ENCODE measurements around the gene SEMA5A.

Gene SEMA5A

GRCh38 chr5:9395706-9396105, 150.2 kb downstream of the SEMA5A start:
- Mint-ChIP-seq H3K4me1 (ENCODE audit: low read depth in 2 of 2) (no peaks in the 10 kb centered on the region), H3K4me3 (no peak overlapping the region), H3K27ac (no peak overlapping the region), H3K9me3 (peaks cover 13 to 18% of the 10 kb centered on the region in 2 donors), H3K27me3 (no peaks in the 10 kb centered on the region), H3K36me3 (ENCODE audit: insufficient read depth) (no peaks in the 10 kb centered on the region)
- DNase-seq = no peak
- ATAC-seq (replicated peaks) = no peak

GRCh38 chr5:9394221-9394620, 151.7 kb downstream of the SEMA5A start:
- Mint-ChIP-seq H3K27ac (no peak overlapping the region), H3K36me3 (ENCODE audit: insufficient read depth) (no peaks in the 10 kb centered on the region), H3K9me3 (peaks cover 21% of the 10 kb centered on the region in 2 donors), H3K4me1 (ENCODE audit: low read depth in 2 of 2) (no peaks in the 10 kb centered on the region), H3K4me3 (no peak overlapping the region), H3K27me3 (no peaks in the 10 kb centered on the region)
- ATAC-seq (replicated peaks) = no peak
- no peak for DNase-seq

- DNase-seq (no peak), ATAC-seq (replicated peaks) (no peak)
- no peak overlapping the region for H3K4me3 Mint-ChIP-seq
- no peaks in the 10 kb centered on the region for H3K27me3 Mint-ChIP-seq
- no peaks in the 10 kb centered on the region for H3K36me3 Mint-ChIP-seq (ENCODE audit: insufficient read depth)
- no peak overlapping the region for H3K27ac Mint-ChIP-seq
- peaks cover 21 to 25% of the 10 kb centered on the region in 2 donors for H3K9me3 Mint-ChIP-seq
- no peaks in the 10 kb centered on the region for H3K4me1 Mint-ChIP-seq (ENCODE audit: low read depth in 2 of 2)
Measured at GRCh38 chr5:9392625-9393024, 153.2 kb downstream of the SEMA5A start.

GRCh38 chr5:9391080-9391479, 154.8 kb downstream of the SEMA5A start:
- no peak overlapping the region for H3K4me3 Mint-ChIP-seq
- H3K4me1 Mint-ChIP-seq (ENCODE audit: low read depth in 2 of 2) = no peaks in the 10 kb centered on the region
- H3K9me3 Mint-ChIP-seq = peaks cover 21 to 25% of the 10 kb centered on the region in 2 donors
- no peaks in the 10 kb centered on the region for H3K36me3 Mint-ChIP-seq (ENCODE audit: insufficient read depth)
- ATAC-seq (replicated peaks) = no peak
- no peak for DNase-seq
- no peak overlapping the region for H3K27ac Mint-ChIP-seq
- H3K27me3 Mint-ChIP-seq = no peaks in the 10 kb centered on the region

- no peak for DNase-seq
- Mint-ChIP-seq H3K4me1 (ENCODE audit: low read depth in 2 of 2) (no peaks in the 10 kb centered on the region), H3K4me3 (no peak overlapping the region), H3K27ac (no peak overlapping the region), H3K27me3 (no peaks in the 10 kb centered on the region), H3K9me3 (peaks cover 21 to 25% of the 10 kb centered on the region in 2 donors), H3K36me3 (ENCODE audit: insufficient read depth) (no peaks in the 10 kb centered on the region)
- no peak for ATAC-seq (replicated peaks)
Measured at GRCh38 chr5:9390113-9390512, 155.8 kb downstream of the SEMA5A start.

GRCh38 chr5:9388941-9389674, 156.8 kb downstream of the SEMA5A start:
- Mint-ChIP-seq H3K4me1 (ENCODE audit: low read depth in 2 of 2) (no peaks in the 10 kb centered on the region), H3K9me3 (peaks cover 21 to 25% of the 10 kb centered on the region in 2 donors), H3K27ac (no peak overlapping the region), H3K4me3 (no peak overlapping the region), H3K36me3 (ENCODE audit: insufficient read depth) (no peaks in the 10 kb centered on the region), H3K27me3 (no peaks in the 10 kb centered on the region)
- ATAC-seq (replicated peaks) = no peak
- DNase-seq = no peak

GRCh38 chr5:9387879-9388278, 158.0 kb downstream of the SEMA5A start:
- ATAC-seq (replicated peaks) (no peak), DNase-seq (no peak)
- H3K4me3 Mint-ChIP-seq = no peak overlapping the region
- H3K27me3 Mint-ChIP-seq = no peaks in the 10 kb centered on the region
- peaks cover 24 to 32% of the 10 kb centered on the region in 2 donors for H3K9me3 Mint-ChIP-seq
- no peak overlapping the region for H3K27ac Mint-ChIP-seq
- H3K36me3 Mint-ChIP-seq (ENCODE audit: insufficient read depth) = no peaks in the 10 kb centered on the region
- no peaks in the 10 kb centered on the region for H3K4me1 Mint-ChIP-seq (ENCODE audit: low read depth in 2 of 2)

GRCh38 chr5:9386945-9387344, 158.9 kb downstream of the SEMA5A start:
- H3K4me1 Mint-ChIP-seq (ENCODE audit: low read depth in 2 of 2) = no peaks in the 10 kb centered on the region
- no peak for DNase-seq
- no peak overlapping the region for H3K27ac Mint-ChIP-seq
- H3K9me3 Mint-ChIP-seq = peaks cover 23 to 30% of the 10 kb centered on the region in 2 donors
- no peak overlapping the region for H3K4me3 Mint-ChIP-seq
- H3K36me3 Mint-ChIP-seq (ENCODE audit: insufficient read depth) = no peaks in the 10 kb centered on the region
- no peaks in the 10 kb centered on the region for H3K27me3 Mint-ChIP-seq
- no peak for ATAC-seq (replicated peaks)

GRCh38 chr5:9382522-9382921, 163.4 kb downstream of the SEMA5A start:
- Mint-ChIP-seq H3K9me3 (peaks cover 12 to 13% of the 10 kb centered on the region in 2 donors), H3K4me3 (no peak overlapping the region), H3K36me3 (ENCODE audit: insufficient read depth) (no peaks in the 10 kb centered on the region), H3K4me1 (ENCODE audit: low read depth in 2 of 2) (no peaks in the 10 kb centered on the region), H3K27ac (no peak overlapping the region), H3K27me3 (no peaks in the 10 kb centered on the region)
- no peak for DNase-seq
- ATAC-seq (replicated peaks) = no peak

- Mint-ChIP-seq H3K4me3 (no peak overlapping the region), H3K27me3 (no peaks in the 10 kb centered on the region), H3K36me3 (ENCODE audit: insufficient read depth) (no peaks in the 10 kb centered on the region), H3K4me1 (ENCODE audit: low read depth in 2 of 2) (no peaks in the 10 kb centered on the region), H3K9me3 (peaks cover 7 to 17% of the 10 kb centered on the region in 2 donors), H3K27ac (no peak overlapping the region)
- no peak for DNase-seq
- ATAC-seq (replicated peaks) = no peak
Measured at GRCh38 chr5:9381464-9381863, 164.4 kb downstream of the SEMA5A start.

- no peak for DNase-seq
- ATAC-seq (replicated peaks) = no peak
- Mint-ChIP-seq H3K27ac (no peak overlapping the region), H3K4me3 (no peak overlapping the region), H3K4me1 (ENCODE audit: low read depth in 2 of 2) (no peaks in the 10 kb centered on the region), H3K9me3 (peaks cover 13 to 26% of the 10 kb centered on the region in 2 donors), H3K27me3 (no peaks in the 10 kb centered on the region), H3K36me3 (ENCODE audit: insufficient read depth) (no peaks in the 10 kb centered on the region)
Measured at GRCh38 chr5:9380109-9380508, 165.8 kb downstream of the SEMA5A start.

GRCh38 chr5:9376363-9377117, 169.3 kb downstream of the SEMA5A start:
- Mint-ChIP-seq H3K4me1 (ENCODE audit: low read depth in 2 of 2) (no peaks in the 10 kb centered on the region), H3K9me3 (peaks cover 12 to 28% of the 10 kb centered on the region in 2 donors), H3K27me3 (no peaks in the 10 kb centered on the region), H3K27ac (no peak overlapping the region), H3K4me3 (no peak overlapping the region), H3K36me3 (ENCODE audit: insufficient read depth) (no peaks in the 10 kb centered on the region)
- no peak for ATAC-seq (replicated peaks)
- no peak for DNase-seq

- H3K4me1 Mint-ChIP-seq (ENCODE audit: low read depth in 2 of 2) = no peaks in the 10 kb centered on the region
- no peaks in the 10 kb centered on the region for H3K36me3 Mint-ChIP-seq (ENCODE audit: insufficient read depth)
- no peaks in the 10 kb centered on the region for H3K27me3 Mint-ChIP-seq
- DNase-seq = no peak
- H3K27ac Mint-ChIP-seq = no peak overlapping the region
- no peak for ATAC-seq (replicated peaks)
- H3K4me3 Mint-ChIP-seq = no peak overlapping the region
- peaks cover 11 to 24% of the 10 kb centered on the region in 2 donors for H3K9me3 Mint-ChIP-seq
Measured at GRCh38 chr5:9375756-9376155, 170.1 kb downstream of the SEMA5A start.

GRCh38 chr5:9374025-9374424, 171.8 kb downstream of the SEMA5A start:
- no peak for DNase-seq
- no peak overlapping the region for H3K4me3 Mint-ChIP-seq
- no peaks in the 10 kb centered on the region for H3K27me3 Mint-ChIP-seq
- H3K36me3 Mint-ChIP-seq (ENCODE audit: insufficient read depth) = no peaks in the 10 kb centered on the region
- ATAC-seq (replicated peaks) = no peak
- H3K9me3 Mint-ChIP-seq = peaks cover 11 to 30% of the 10 kb centered on the region in 2 donors
- H3K4me1 Mint-ChIP-seq (ENCODE audit: low read depth in 2 of 2) = no peaks in the 10 kb centered on the region
- H3K27ac Mint-ChIP-seq = no peak overlapping the region
